ENCODE data around the gene ZSWIM1. TPM values are rescaled to one million over a fixed set of nuclear protein-coding genes. Genes with fewer than 3 reads are reported as not detected.

Gene ZSWIM1
- total and polyA plus RNA-seq, 2 of the 8 experiments (the other 6 are each of a cell fraction or from before 2014, with no cell fraction given): 14.1 to 15.6 TPM

GRCh38 chr20:45911486-45912343 is 30.7 kb downstream of the ZSWIM1 start, which contains the start of gene PLTP (continued):
- no peak for TF ChIP-seq CTCF (IDR thresholded peaks at IDR 0.05; ENCODE audit: control extremely low read depth in 1 of 3, insufficient read depth in 1 of 3, low read depth in 1 of 3, low read length in 3 of 3)
- TF ChIP-seq ATF2 (IDR thresholded peaks at IDR 0.05; ENCODE audit: low read length): no peak
- no peak for TF ChIP-seq BRCA1 (IDR thresholded peaks at IDR 0.05; ENCODE audit: low read depth, low read length)
- no peak for TF ChIP-seq RAD21 (IDR thresholded peaks at IDR 0.05 in 1 of 2, conservative IDR thresholded peaks at IDR 0.05 in 1 of 2; ENCODE audit: low read depth in 2 of 2, low read length in 2 of 2)
- TF ChIP-seq EP300 (IDR thresholded peaks at IDR 0.05; ENCODE audit: borderline replicate concordance in 1 of 2, low read depth in 2 of 2, low read length in 2 of 2): no peak
- TF ChIP-seq POLR2AphosphoS5 (IDR thresholded peaks at IDR 0.05; ENCODE audit: low read depth, low read length): peak; percentile 84
- TF ChIP-seq CHD1 (IDR thresholded peaks at IDR 0.05; ENCODE audit: low read depth, low read length): no peak
- no peak; the same call in 1 of the 2 replicates for TF ChIP-seq SP4 (IDR thresholded peaks at IDR 0.05; ENCODE audit: low read length)
- TF ChIP-seq JUND (IDR thresholded peaks at IDR 0.05; ENCODE audit: low read length): no peak
- TF ChIP-seq SIX5 (IDR thresholded peaks at IDR 0.05; ENCODE audit: low read depth, low read length): no peak
- TF ChIP-seq KDM1A (IDR thresholded peaks at IDR 0.05; ENCODE audit: borderline replicate concordance, low read length): peak; percentile 69

Measured in H1 (cell line).